Measurements from ENCODE around the gene RASD2. TPM values are rescaled to one million over a fixed set of nuclear protein-coding genes. Genes with fewer than 3 reads are reported as not detected.

Gene RASD2
- total and polyA plus RNA-seq, 8 donors = 0.13 to 1.3 (median 0.17) TPM

DNA sequence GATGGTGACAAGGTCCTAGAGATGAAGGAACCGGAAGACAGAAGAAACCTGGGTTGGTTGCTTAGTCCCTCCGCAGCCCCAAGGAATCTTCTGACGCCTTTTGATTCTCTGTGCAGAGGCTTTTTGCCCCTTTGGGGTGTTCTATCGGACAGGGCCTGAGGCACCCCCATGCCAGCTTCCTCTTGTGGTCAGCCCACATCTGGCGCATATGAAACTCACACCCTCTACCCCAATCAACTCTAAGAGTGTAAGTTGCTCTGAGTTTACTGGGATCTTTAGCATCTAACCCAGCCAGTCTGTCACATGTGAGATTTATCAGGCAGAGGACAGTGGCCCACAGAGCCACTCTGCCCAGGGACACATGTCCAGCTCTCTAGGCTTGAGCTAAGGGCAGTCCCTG, 17.4 kb downstream of the RASD2 start:
- peaks cover 0 to under 1% of the 10 kb centered on the region in 2 donors for H3K27me3 ChIP-seq

DNA sequence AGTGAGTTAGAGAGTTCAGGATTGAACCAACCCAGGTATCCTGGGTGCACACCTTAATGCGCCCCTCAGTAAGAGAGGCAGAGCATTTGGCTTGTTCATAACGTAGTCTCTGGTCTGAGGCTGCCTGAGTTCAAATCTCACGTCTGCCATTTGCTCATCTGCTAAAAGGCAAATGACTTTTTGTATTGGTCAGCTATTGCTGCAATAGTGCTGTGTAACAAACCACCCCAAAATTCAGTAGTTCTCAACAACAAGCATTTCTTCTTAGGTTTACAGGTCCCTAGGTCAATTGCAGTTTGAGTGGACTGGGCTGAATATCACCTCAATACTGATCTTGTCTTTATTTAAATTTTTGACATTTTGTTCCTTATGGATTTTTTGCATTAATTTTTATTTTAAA, 18.1 kb downstream of the RASD2 start:
- TF ChIP-seq, protein P1, sequence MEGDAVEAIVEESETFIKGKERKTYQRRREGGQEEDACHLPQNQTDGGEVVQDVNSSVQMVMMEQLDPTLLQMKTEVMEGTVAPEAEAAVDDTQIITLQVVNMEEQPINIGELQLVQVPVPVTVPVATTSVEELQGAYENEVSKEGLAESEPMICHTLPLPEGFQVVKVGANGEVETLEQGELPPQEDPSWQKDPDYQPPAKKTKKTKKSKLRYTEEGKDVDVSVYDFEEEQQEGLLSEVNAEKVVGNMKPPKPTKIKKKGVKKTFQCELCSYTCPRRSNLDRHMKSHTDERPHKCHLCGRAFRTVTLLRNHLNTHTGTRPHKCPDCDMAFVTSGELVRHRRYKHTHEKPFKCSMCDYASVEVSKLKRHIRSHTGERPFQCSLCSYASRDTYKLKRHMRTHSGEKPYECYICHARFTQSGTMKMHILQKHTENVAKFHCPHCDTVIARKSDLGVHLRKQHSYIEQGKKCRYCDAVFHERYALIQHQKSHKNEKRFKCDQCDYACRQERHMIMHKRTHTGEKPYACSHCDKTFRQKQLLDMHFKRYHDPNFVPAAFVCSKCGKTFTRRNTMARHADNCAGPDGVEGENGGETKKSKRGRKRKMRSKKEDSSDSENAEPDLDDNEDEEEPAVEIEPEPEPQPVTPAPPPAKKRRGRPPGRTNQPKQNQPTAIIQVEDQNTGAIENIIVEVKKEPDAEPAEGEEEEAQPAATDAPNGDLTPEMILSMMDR (IDR thresholded peaks at IDR 0.05) = no peak
- no peaks in the 10 kb centered on the region for H3K27me3 ChIP-seq
- no peak overlapping the region for H3K27ac ChIP-seq
- no peaks in the 10 kb centered on the region for H3K4me1 ChIP-seq
- DNase-seq (no peak), ATAC-seq (no peak)
- no peak overlapping the region for H3K4me3 ChIP-seq
- intact Hi-C loops (cut with DNase I) = no loop called here
- H3K9me3 ChIP-seq = no peaks in the 10 kb centered on the region
- no peaks in the 10 kb centered on the region for H3K36me3 ChIP-seq

More for the DNA sequence above, 17.4 kb downstream of the RASD2 start:
- ATAC-seq (no peak), DNase-seq (no peak)
- no peak overlapping the region for H3K27ac ChIP-seq
- TF ChIP-seq, protein P1 (IDR thresholded peaks at IDR 0.05) = no peak
- no peak overlapping the region for H3K4me3 ChIP-seq
- H3K4me1 ChIP-seq = no peaks in the 10 kb centered on the region
- H3K9me3 ChIP-seq = no peaks in the 10 kb centered on the region
- H3K36me3 ChIP-seq = no peaks in the 10 kb centered on the region
- intact Hi-C loops (cut with DNase I) = no loop called here

DNA sequence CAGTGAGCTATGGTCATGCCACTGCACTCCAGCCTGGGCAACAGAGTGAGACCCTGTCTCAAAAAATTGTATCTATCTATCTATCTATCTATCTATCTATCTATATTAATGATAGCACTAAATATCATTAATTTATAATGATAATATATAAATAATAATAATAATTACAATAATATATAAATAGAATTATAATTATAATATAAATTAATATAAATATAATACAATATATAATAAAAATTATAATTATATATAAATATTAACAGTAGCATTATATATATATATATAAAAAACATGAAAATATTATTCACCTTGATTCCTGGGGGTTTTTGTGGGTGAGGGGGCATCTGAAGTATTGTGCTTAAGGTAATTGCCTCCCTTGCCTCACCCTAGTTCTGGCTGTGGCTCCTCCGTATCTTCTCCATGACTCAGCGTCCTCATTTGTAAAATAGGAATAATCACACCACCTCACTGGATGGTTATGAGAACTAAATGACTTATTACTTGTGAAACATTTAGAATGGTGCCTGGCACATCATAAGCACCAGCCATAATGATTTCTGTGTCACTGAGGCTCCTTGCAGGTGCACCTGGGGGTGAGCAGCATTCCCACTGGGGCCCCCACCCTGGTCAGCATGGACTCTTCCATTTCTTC, 18.8 kb downstream of the RASD2 start:
- H3K4me1 ChIP-seq = no peaks in the 10 kb centered on the region
- H3K27ac ChIP-seq = no peak overlapping the region
- intact Hi-C loops (cut with DNase I) = no loop called here
- TF ChIP-seq, protein P1 (IDR thresholded peaks at IDR 0.05) = no peak
- no peaks in the 10 kb centered on the region for H3K27me3 ChIP-seq
- no peaks in the 10 kb centered on the region for H3K9me3 ChIP-seq
- no peak for ATAC-seq
- H3K36me3 ChIP-seq = no peaks in the 10 kb centered on the region
- no peak for DNase-seq
- no peak overlapping the region for H3K4me3 ChIP-seq

DNA sequence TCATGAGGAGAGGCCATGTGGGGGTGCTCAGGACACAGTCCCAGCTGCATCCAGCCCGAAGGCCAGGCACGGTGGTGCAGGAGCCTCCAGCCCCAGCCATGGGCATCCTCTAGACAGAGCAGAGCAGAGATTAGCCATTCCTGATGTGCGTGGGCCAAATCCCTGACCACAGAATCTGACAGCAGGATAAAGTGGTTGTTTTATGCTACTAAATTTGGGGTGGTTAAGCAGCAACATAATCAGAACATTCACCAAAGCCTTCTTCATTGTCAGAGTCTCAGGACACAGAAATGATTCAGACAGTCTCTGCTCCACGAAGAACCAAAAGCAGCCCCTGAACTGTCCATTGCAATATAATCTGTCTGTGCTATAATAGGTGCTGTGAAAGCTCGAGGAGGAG, 19.7 kb downstream of the RASD2 start:
- intact Hi-C loops (cut with DNase I) = no loop called here
- Histone ChIP-seq H3K9me3 (no peaks in the 10 kb centered on the region), H3K27ac (no peak overlapping the region), H3K4me3 (no peak overlapping the region), H3K36me3 (no peaks in the 10 kb centered on the region), H3K4me1 (no peaks in the 10 kb centered on the region), H3K27me3 (no peaks in the 10 kb centered on the region)
- DNase-seq = no peak
- TF ChIP-seq, protein P1 (IDR thresholded peaks at IDR 0.05) = no peak
- ATAC-seq = no peak

DNA sequence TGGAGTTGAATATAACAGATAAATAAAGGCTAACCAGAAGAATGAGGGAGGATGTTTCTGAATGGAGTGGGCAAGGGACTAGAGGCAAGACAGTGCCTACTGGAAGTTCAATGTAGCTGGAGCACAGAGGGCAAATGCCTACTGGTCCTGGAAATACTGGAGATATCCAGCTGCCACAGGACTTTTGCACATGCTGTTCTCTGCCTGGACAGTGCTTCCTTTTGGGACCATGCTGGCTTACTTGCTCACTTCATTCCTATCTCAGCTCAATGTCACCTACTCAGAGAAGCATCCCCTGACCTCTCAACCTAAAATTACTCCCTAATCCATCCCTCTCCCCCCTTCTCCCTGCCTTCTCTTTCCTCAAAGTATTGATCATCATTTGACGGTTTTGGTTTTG, 20.2 kb downstream of the RASD2 start:
- H3K27ac ChIP-seq = no peak overlapping the region
- no peak overlapping the region for H3K4me3 ChIP-seq
- intact Hi-C loops (cut with DNase I) = no loop called here
- ATAC-seq (no peak), DNase-seq (no peak)
- TF ChIP-seq, protein P1 (IDR thresholded peaks at IDR 0.05) = no peak
- H3K36me3 ChIP-seq = no peaks in the 10 kb centered on the region
- H3K27me3 ChIP-seq = no peaks in the 10 kb centered on the region
- no peaks in the 10 kb centered on the region for H3K9me3 ChIP-seq
- H3K4me1 ChIP-seq = no peaks in the 10 kb centered on the region

All from left lung (tissue), 10 donors.